B cell (primary cell): ENCODE data around the gene TBC1D22A.

Source experiments
- EZH2 ChIP-seq: IDR thresholded peaks from 2 replicates; pipeline ENCODE4 v1.6.1; 2012; ENCODE audit warnings: borderline replicate concordance, low read depth, mild to moderate bottlenecking, moderate library complexity, low read length; ENCODE audit not compliant: insufficient read depth, poor library complexity, severe bottlenecking
- TF ChIP-seq, protein P1 (sequence below): fragments of 200-600 bp; IDR thresholded peaks from one replicate; pipeline ENCODE4 v1.8.0; 2022; ENCODE audit warnings: antibody characterized with exemption, mild to moderate bottlenecking

DNA sequence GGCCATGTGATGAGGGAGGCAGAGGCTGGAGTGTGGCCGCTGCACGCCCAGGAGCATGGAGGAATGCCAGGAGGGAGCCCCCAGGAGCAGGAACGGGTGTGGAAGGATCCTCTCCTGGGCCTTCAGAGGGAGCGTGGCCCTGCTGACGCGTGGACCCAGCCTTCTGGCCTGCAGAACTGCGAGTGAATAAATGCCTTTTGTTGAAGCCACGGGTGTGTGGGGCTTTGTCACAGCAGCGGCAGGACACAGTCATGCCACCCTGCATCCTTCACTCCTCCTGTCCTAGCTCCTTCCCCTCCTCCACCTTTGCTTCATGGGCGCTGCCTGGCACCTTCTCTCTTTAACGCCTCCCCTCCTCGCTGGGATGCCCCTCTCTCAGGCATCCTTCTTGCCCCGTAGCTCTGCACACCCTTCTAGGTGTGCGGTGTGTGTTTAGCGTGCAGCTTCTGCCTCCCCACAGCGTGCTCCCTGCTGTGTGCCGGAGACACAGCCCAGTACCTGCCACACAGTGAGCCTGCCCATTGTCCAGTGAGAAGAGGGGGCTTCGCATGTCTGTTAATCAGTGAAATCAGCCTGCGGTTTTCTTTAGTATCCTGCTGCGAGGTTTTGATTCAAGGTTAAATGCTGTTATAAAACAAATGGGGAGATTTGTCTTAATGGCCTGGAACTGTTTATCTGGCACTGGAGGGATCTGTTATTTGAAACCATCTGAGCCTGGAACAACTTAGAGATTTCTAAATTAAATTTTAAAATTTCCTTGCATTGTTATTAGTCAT lies 459.6 kb downstream of the TBC1D22A start:
- TF ChIP-seq, protein P1, sequence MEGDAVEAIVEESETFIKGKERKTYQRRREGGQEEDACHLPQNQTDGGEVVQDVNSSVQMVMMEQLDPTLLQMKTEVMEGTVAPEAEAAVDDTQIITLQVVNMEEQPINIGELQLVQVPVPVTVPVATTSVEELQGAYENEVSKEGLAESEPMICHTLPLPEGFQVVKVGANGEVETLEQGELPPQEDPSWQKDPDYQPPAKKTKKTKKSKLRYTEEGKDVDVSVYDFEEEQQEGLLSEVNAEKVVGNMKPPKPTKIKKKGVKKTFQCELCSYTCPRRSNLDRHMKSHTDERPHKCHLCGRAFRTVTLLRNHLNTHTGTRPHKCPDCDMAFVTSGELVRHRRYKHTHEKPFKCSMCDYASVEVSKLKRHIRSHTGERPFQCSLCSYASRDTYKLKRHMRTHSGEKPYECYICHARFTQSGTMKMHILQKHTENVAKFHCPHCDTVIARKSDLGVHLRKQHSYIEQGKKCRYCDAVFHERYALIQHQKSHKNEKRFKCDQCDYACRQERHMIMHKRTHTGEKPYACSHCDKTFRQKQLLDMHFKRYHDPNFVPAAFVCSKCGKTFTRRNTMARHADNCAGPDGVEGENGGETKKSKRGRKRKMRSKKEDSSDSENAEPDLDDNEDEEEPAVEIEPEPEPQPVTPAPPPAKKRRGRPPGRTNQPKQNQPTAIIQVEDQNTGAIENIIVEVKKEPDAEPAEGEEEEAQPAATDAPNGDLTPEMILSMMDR = no peak
- no peak for TF ChIP-seq EZH2
